Left ventricle myocardium superior (tissue), 1 donor: ENCODE data around the gene CRY1. TPM values are rescaled to one million over a fixed set of nuclear protein-coding genes. Genes with fewer than 3 reads are reported as not detected.
"Not testable (repeated sequence)": the region's sequence is repeated elsewhere in the genome, so short reads cannot be mapped to it uniquely, and the experiment has no call there.

Source experiments
- ATAC-seq: fragments of 200-7000 bp; cut with Tn5 transposase; one replicate; pipeline ENCODE4 v1.9.1; 2020; ENCODE audit warnings: mild to moderate bottlenecking, moderate library complexity
- DNase-seq: peaks from one replicate; pipeline ENCODE4 v3.0.0-alpha.2; 2020
- intact Hi-C: fragments of 100-400 bp; cut with micrococcal nuclease; formaldehyde crosslinking; loops from one replicate; pipeline ENCODE4 v1.11.0; 2022
- total RNA-seq: library from RNA; stranded (reverse); fragmentation: NEBNext Ultra II Directional; extraction: Animal tissue kit (Norgen Biotek cat#: 25700); gene quantifications from one replicate; pipeline ENCODE4 v1.2.1, GENCODE V29; 2021
- donor health status: DM: no; HTN: yes; CAD: no; lungs with severe emphysema.

CRY1 gene
- total RNA-seq, 1 donor from 2014 or later, result 9.3 TPM

- DNase-seq, result no peak
- intact Hi-C loops, result no loop called here
- no peak for ATAC-seq
Observed at GRCh38 chr12:107025671-107026070, 67.7 kb downstream of the CRY1 start.

- no peak for DNase-seq
- intact Hi-C loops, result no loop called here
- no peak for ATAC-seq
Observed at GRCh38 chr12:107019546-107019945, 73.8 kb downstream of the CRY1 start.

- DNase-seq (no peak), ATAC-seq (no peak)
- intact Hi-C loops, result no loop called here
Observed at GRCh38 chr12:107017042-107017441, 76.3 kb downstream of the CRY1 start.

GRCh38 chr12:107014055-107014454 lies 79.3 kb downstream of the CRY1 start:
- peak; percentile 58 for ATAC-seq
- DNase-seq, result no peak
- intact Hi-C loops, result no loop called here

GRCh38 chr12:107012736-107013425 lies 80.5 kb downstream of the CRY1 start:
- ATAC-seq (no peak), DNase-seq (no peak)
- intact Hi-C loops, result no loop called here

GRCh38 chr12:107011519-107011918 lies 81.8 kb downstream of the CRY1 start:
- DNase-seq (no peak), ATAC-seq (no peak)
- intact Hi-C loops, result no loop called here

DNA sequence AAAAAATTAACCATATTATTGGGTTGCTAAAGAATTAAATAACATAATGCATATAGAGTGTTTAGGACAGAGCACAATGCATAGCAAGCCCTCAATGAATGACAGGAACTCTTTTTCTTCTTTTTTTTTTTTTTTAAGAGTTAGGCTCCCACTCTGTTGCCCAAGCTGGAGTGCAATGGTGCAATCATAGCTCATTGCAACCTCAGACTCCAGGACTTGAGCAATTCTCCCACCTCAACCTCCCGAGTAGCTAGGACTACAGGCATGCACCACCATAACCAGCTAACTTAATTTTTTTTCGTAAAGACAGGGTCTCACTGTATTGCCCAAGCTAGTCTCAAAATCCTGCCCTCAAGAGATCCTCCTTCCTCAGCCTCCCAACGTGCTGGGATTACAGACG lies 85.9 kb downstream of the CRY1 start:
- DNase-seq (no peak), ATAC-seq (no peak)
- intact Hi-C loops, result no loop called here

DNA sequence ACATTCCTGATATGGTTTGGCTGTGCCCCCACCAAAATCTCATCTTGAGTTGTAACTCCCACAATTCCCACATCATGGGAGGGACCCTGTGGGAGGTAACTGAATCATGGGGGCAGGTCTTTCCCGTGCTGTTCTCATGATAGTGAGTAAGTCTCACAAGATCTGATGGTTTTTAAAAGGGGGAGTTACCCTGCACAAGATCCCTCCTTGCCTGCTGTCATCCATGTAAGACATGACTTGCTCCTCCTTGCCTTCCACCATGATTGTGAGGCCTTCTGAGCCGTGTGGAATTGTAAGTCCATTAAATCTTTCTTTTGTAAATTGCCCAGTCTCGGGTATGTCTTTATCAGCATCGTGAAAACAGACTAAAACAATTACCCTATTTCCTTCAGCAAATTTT lies 90.7 kb downstream of the CRY1 start:
- intact Hi-C loops, DNase-seq, ATAC-seq: not testable (repeated sequence)

DNA sequence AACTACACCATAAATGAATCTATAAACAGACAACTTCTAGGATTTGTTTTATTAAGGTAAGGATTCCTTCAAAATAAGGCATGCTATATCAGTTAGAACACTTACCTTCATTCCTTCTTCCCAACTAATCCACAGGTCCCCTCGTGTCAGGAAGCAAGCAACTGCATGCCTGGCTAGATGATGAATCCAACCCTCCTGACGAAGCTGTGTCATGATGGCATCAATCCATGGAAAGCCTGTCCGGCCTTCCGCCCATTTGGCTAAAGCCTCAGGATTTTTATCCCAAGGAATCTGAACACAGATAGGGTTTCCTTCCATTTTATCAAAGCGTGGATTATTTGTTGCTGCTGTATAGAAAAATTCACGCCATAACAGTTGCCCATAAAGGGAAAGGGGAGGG lies 93.9 kb downstream of the CRY1 start:
- DNase-seq (no peak), ATAC-seq (no peak)
- intact Hi-C loops, result no loop called here

DNA sequence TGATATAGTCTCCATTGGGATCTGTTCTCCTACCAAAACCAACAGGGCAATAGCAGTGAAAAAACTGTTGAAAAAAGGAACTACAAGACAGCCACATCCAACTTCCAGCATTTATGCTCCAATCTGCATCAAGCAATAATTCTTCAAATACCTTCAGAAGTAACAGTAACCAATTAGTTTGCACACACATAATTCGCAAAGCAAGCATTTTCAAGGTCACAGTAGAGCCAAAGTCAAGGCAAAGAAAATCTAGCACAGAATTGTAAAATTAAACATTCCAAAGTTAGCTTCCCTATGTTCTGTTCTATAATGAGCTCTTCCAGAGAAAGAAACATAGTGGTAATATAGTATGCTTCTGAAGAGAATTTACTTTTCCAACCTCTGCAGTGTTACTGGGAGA lies 95.4 kb downstream of the CRY1 start:
- DNase-seq (no peak), ATAC-seq (no peak)
- intact Hi-C loops, result no loop called here

- DNase-seq, ATAC-seq, intact Hi-C loops: not testable (repeated sequence)
Observed at GRCh38 chr12:106996102-106996501, 97.2 kb downstream of the CRY1 start.

GRCh38 chr12:106994579-106995220 lies 98.6 kb downstream of the CRY1 start:
- ATAC-seq (no peak), DNase-seq (no peak)
- intact Hi-C loops, result no loop called here

DNA sequence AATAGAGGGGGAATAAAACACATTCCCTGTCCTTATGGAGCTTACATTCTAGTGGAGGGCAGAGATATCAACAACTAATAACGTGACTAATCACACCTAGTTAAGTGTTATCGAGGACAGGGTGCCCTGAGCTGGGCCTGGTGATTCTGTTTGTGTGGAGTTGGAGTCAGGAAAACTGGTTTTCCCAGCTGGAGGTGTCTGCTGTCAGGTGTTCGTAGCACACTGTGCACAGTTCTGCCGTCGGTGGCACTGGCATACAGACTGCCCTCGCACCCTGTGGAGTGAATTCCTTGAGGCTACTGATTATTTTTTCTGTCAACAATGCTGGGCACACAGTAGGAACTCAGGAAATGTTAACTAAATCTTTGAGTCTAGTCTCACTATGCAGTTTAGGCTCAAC lies 105.5 kb downstream of the CRY1 start:
- ATAC-seq (no peak), DNase-seq (no peak)
- intact Hi-C loops, result no loop called here

DNA sequence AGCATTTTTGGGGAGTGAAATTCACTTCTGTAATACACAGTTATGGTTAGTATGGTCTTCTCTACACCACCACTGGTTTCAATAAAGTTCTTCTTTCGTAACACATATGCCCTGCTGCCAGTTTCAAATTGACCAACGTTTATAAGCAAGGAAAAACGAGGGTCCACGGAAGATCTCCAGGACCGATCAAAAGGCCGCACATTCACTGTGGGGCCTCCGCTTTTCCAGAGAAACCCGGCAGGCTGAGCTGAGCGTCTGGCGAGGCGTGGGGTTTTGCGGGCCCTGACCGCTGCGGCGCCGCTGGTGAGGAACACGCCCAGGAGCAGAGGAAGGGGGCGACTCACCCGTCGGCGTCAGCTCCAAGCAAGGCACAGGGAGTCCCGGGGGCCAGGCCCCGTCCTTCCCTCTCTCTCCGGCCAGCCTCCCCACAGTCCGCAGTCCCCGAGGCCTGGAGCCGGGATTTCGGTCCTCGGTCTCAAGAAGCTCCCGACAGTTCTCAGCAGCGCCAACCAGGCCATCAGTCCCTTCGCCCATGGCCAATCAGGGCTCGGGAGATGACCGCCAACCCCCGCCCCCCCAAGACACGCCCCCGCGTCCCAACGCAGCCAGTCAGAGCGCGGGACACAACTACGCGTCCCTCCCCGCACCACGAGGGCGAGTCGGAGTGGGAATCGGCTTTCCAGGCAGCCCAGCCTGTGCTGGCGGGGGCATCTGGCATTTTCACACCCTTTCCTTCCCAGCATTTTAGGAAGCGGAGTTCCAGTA lies 106.5 kb downstream of the CRY1 start, which contains the start of gene MTERF2:
MTERF2 (minus strand) TSS at position 522 of the 765 bp plus-strand sequence. CDS start 8,432 bp downstream, outside the sequence.
- ATAC-seq, result peak; percentile 99
- DNase-seq, result peak; percentile 95
- intact Hi-C loops, result no loop called here

DNA sequence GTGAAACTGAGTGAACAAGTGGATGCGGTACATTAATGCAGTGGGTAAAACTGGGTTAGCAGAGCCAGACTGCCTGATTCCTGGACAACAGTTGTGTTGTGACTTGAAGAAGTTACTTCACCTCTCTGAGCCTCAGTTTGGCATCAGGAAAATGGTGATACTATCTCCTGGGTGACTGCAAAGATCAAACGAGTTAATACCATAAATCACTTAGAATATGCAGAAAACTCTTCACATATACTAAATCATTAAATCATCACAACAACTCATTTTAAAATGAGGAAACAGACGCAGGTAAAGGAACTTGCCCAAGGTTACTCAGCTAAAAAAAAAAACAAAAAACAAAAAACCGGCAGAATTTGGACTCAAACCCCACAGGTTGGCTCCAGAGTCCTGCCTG lies 107.2 kb downstream of the CRY1 start:
- no peak for ATAC-seq
- DNase-seq, result no peak
- intact Hi-C loops, result no loop called here

GRCh38 chr12:106985479-106985878 lies 107.9 kb downstream of the CRY1 start:
- no peak for DNase-seq
- intact Hi-C loops, result no loop called here
- ATAC-seq, result no peak

GRCh38 chr12:106984588-106985137 lies 108.7 kb downstream of the CRY1 start:
- intact Hi-C loops, result no loop called here
- ATAC-seq (no peak), DNase-seq (no peak)

GRCh38 chr12:106982229-106982628 lies 111.1 kb downstream of the CRY1 start:
- DNase-seq, result no peak
- no peak for ATAC-seq
- intact Hi-C loops, result no loop called here

DNA sequence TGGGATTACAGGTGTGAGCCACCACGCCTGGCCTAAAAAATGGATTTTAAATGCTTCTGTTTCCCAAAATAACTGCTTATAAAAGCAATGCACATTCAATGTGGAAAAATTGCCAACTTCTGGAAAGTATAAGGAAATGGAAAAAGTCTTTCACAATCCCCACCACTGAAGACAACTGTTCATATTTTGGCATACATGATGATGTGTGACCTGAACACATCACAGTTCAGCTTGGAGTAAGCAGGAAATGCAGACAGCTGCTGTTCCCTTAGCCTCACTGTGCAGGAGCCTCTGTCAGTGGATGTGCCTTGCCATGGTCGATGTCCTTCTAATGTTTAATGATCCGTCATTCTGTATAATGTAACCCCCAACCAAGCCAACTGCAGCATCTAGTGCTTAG lies 111.6 kb downstream of the CRY1 start:
- intact Hi-C loops, result no loop called here
- ATAC-seq, result no peak

GRCh38 chr12:106980944-106981343 lies 112.4 kb downstream of the CRY1 start:
- intact Hi-C loops, result no loop called here
- no peak for ATAC-seq
- DNase-seq, result peak; percentile 40

More for the DNA sequence above, 111.6 kb downstream of the CRY1 start:
- no peak for DNase-seq
